Endothelial cell (in vitro differentiated cells): ENCODE data around the gene MAD1L1. TPM values are rescaled to one million over a fixed set of nuclear protein-coding genes. Genes with fewer than 3 reads are reported as not detected.

Experiments
- DNase-seq: peaks from one replicate; pipeline ENCODE4 v3.0.0; 2021; ENCODE audit warnings: low spot score
- H3K27ac Mint-ChIP-seq: one replicate; pipeline ENCODE4 v1.8.0; 2021; ENCODE audit warnings: mixed read lengths, inconsistent platforms; ENCODE audit not compliant: unreplicated experiment
- H3K27me3 Mint-ChIP-seq: one replicate; pipeline ENCODE4 v1.8.0; 2021; ENCODE audit warnings: mild to moderate bottlenecking, moderate library complexity, mixed read lengths, inconsistent platforms; ENCODE audit not compliant: unreplicated experiment
- H3K36me3 Mint-ChIP-seq: one replicate; pipeline ENCODE4 v1.8.0; 2021; ENCODE audit warnings: mild to moderate bottlenecking, low read depth, mixed read lengths, inconsistent platforms; ENCODE audit not compliant: unreplicated experiment
- H3K4me1 Mint-ChIP-seq: one replicate; pipeline ENCODE4 v1.8.0; 2021; ENCODE audit warnings: mild to moderate bottlenecking, mixed read lengths, inconsistent platforms; ENCODE audit not compliant: unreplicated experiment
- H3K4me3 Mint-ChIP-seq: one replicate; pipeline ENCODE4 v1.8.0; 2021; ENCODE audit warnings: mild to moderate bottlenecking, mixed read lengths, inconsistent platforms; ENCODE audit not compliant: unreplicated experiment
- H3K9me3 Mint-ChIP-seq: one replicate; pipeline ENCODE4 v1.8.0; 2021; ENCODE audit warnings: mixed read lengths, inconsistent platforms; ENCODE audit not compliant: unreplicated experiment
- total RNA-seq: library from RNA; stranded (reverse); fragmentation: NEBNext Ultra II Directional; extraction: Animal tissue kit (Norgen Biotek cat#: 25700); gene quantifications from one replicate; pipeline ENCODE4 v1.2.1, GENCODE V29; 2021; ENCODE audit not compliant: unreplicated experiment
- TF ChIP-seq, protein P1 (sequence below): fragments of 200-600 bp; sonication (generic); IDR thresholded peaks from one replicate; pipeline ENCODE4 v1.5.0; 2021; ENCODE audit warnings: antibody characterized with exemption; ENCODE audit not compliant: unreplicated experiment

Gene MAD1L1
- total RNA-seq, 1 donor from 2014 or later, result 43.3 TPM

DNA sequence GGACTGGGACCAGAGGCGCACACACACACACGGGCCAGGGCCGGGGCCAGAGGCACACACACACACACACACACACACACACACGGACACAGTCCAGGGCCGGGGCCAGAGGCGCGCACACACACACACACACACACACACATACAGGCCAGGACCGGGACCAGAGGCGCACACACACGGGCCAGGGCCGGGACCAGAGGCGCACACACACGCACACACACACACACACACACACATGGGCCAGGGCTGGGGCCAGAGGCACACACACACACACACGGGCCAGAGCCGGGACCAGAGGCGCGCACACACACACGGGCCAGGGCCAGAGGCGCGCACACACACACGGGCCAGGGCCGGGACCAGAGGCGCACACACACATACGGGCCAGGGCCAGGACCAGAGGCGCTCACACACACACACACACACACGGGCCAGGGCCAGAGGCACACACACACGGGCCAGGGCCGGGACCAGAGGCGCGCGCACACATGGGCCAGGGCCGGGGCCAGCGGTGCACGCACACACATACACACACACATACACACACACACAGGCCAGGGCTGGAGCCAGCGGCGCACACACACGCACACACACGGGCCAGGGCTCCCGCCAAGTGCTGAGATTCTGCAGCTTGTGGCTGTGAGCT, 293.8 kb downstream of the MAD1L1 start:
- TF ChIP-seq, protein P1, sequence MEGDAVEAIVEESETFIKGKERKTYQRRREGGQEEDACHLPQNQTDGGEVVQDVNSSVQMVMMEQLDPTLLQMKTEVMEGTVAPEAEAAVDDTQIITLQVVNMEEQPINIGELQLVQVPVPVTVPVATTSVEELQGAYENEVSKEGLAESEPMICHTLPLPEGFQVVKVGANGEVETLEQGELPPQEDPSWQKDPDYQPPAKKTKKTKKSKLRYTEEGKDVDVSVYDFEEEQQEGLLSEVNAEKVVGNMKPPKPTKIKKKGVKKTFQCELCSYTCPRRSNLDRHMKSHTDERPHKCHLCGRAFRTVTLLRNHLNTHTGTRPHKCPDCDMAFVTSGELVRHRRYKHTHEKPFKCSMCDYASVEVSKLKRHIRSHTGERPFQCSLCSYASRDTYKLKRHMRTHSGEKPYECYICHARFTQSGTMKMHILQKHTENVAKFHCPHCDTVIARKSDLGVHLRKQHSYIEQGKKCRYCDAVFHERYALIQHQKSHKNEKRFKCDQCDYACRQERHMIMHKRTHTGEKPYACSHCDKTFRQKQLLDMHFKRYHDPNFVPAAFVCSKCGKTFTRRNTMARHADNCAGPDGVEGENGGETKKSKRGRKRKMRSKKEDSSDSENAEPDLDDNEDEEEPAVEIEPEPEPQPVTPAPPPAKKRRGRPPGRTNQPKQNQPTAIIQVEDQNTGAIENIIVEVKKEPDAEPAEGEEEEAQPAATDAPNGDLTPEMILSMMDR, result no peak
- Mint-ChIP-seq H3K9me3 (no peaks in the 10 kb centered on the region), H3K27me3 (peaks cover 16% of the 10 kb centered on the region), H3K4me1 (peaks cover 25% of the 10 kb centered on the region), H3K27ac (no peak overlapping the region), H3K36me3 (peaks cover 30% of the 10 kb centered on the region), H3K4me3 (no peak overlapping the region)
- no peak for DNase-seq

DNA sequence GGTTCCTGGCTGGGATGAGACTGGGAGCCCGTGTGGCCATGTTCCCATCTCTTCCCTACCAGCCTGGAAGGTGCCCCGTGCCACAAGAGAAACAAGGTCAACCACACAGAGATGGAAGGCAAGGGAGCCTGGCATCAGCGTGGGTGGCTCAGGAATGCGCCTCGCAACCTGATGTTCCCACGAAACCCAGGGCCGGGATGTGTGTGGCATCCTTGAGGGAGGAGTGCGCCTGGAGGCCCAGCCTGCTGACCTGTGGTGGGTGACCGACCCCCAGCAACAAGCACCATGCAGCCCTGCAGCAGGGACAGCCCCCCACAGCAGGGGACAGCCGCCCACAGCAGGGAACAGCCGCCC, 295.5 kb downstream of the MAD1L1 start:
- no peak for DNase-seq
- TF ChIP-seq, protein P1, result no peak
- H3K27me3 Mint-ChIP-seq, result peaks cover 12% of the 10 kb centered on the region
- H3K4me3 Mint-ChIP-seq, result no peak overlapping the region
- no peaks in the 10 kb centered on the region for H3K9me3 Mint-ChIP-seq
- peaks cover 35% of the 10 kb centered on the region for H3K36me3 Mint-ChIP-seq
- H3K4me1 Mint-ChIP-seq, result peaks cover 19% of the 10 kb centered on the region
- no peak overlapping the region for H3K27ac Mint-ChIP-seq

DNA sequence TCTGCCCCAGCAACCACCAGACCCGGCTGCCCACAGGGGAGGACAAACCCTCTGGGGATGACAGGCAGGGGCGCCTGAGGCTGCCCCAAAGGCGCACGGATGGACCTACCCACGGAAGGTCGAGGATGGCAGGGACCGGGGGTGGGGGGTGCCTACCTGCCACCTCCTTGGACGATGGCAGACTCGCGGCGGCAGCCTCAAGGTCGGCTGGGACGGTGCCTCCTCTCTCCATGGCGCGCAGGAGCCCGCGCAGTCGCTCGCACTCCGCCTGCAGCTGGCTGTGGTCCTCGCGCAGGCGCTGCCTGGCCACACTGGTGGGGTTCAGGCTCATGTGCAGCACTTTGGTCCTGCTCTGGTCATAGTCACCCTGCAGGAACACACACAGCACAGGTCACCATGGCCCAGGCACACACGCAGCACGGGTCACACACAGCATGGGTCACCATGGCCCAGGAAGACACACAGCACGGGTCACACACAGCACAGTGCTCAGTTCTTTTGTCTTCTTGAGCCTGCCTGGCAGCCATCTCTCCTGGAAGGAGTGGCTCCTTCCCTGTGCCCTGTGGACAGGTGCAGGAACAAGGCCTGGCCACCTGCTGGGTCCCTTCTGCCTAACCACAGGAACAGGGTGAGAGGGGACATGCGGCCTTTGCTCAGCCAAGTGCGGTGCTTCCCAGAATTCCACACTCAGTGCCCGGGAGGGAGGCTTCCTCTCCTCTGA, 296.1 kb downstream of the MAD1L1 start:
- peaks cover 37% of the 10 kb centered on the region for H3K36me3 Mint-ChIP-seq
- TF ChIP-seq, protein P1, result no peak
- peaks cover 22% of the 10 kb centered on the region for H3K4me1 Mint-ChIP-seq

DNA sequence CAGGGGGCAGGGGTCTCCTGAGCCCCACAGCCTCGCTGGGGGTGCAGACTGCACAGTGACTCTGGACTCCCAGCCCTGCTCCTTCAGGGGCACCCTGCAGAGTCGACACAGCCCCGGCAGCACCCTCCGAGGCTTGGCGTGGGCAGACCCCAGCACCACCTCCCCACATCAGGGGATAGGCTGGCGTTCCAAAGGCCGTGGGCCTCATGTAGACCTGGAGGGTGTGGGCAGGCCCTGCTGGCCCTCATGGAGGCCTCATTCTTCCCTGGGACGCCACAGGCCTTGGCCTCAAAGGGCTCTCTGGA, 296.8 kb downstream of the MAD1L1 start:
- Mint-ChIP-seq H3K27ac (peak overlapping the region; percentile 57), H3K4me3 (no peak overlapping the region)
- no peak for DNase-seq

More for the DNA sequence above, 296.1 kb downstream of the MAD1L1 start:
- no peak for DNase-seq
- Mint-ChIP-seq H3K4me3 (no peak overlapping the region), H3K9me3 (no peaks in the 10 kb centered on the region), H3K27ac (no peak overlapping the region), H3K27me3 (peaks cover 13% of the 10 kb centered on the region)

More for the DNA sequence above, 296.8 kb downstream of the MAD1L1 start:
- Mint-ChIP-seq H3K27me3 (peaks cover 15% of the 10 kb centered on the region), H3K36me3 (peaks cover 37% of the 10 kb centered on the region), H3K9me3 (no peaks in the 10 kb centered on the region), H3K4me1 (peaks cover 24% of the 10 kb centered on the region)
- TF ChIP-seq, protein P1, result no peak
